Endothelial cell of umbilical vein (primary cell): ENCODE measurements around the gene ZDHHC22. TPM values are rescaled to one million over a fixed set of nuclear protein-coding genes. Genes with fewer than 3 reads are reported as not detected.

Experiments
- BruUV-seq: library from RNA; stranded (reverse); fragments of 400-500 nt; replicated peaks from 2 replicates; lab custom pipeline; 2021; lab: Mats Ljungman, UMichigan
- CTCF ChIA-PET: fragments of 300-600, 350-600 bp; sonication (Branson Sonifier 250); formaldehyde crosslinking; loops from one replicate; lab custom pipeline; 2021; ENCODE audit warnings: antibody characterized with exemption, inconsistent platforms; lab: Charles Lee
- POLR2A ChIA-PET: fragments of 300-600, 350-600 bp; sonication (Branson Sonifier 250); formaldehyde crosslinking; loops from one replicate; lab custom pipeline; 2021; ENCODE audit warnings: antibody characterized with exemption, inconsistent platforms; lab: Charles Lee
- DNase-seq: peaks from one replicate; pipeline ENCODE4 v3.0.0-alpha.2; 2011; ENCODE audit warnings: low read depth, low spot score
- FAIRE-seq: peaks from 2 replicates; lab custom pipeline; 2011; peaks lifted over from hg19 to GRCh38; lab: Jason Lieb, UNC
- H2AFZ ChIP-seq: 2 replicates; pipeline ENCODE4 v1.6.0; 2012; ENCODE audit warnings: low read depth, low read length, control low read depth, inconsistent platforms
- H3K27ac ChIP-seq: 2 replicates; pipeline ENCODE4 v1.5.1; 2011; ENCODE audit warnings: low read depth, mild to moderate bottlenecking, control low read depth, low read length, moderate library complexity; ENCODE audit not compliant: insufficient read depth
- H3K27me3 ChIP-seq, 2 experiments: 2 replicates each; pipeline versions ENCODE4 v1.6.0 to v1.6.1; 2011; ENCODE audit warnings: low read length in 2 of 2, mixed read lengths in 1 of 2; ENCODE audit not compliant: control insufficient read depth in 2 of 2, insufficient read depth in 2 of 2
- H3K36me3 ChIP-seq, 2 experiments: 2 replicates in 1 of 2; 3 replicates in 1 of 2; pipeline ENCODE4 v1.5.1; 2011; ENCODE audit warnings: low read length in 2 of 2, mild to moderate bottlenecking in 1 of 2, moderate library complexity in 1 of 2; ENCODE audit not compliant: control insufficient read depth in 2 of 2, insufficient read depth in 2 of 2; ENCODE audit errors: extremely low read depth in 1 of 2
- H3K4me1 ChIP-seq: 3 replicates; pipeline ENCODE4 v1.5.1; 2011; ENCODE audit warnings: mild to moderate bottlenecking, low read length; ENCODE audit not compliant: control insufficient read depth, insufficient read depth; ENCODE audit errors: extremely low read depth
- H3K4me2 ChIP-seq: 2 replicates; pipeline ENCODE4 v1.6.1; 2011; ENCODE audit warnings: low read length, control low read depth, mixed read lengths; ENCODE audit not compliant: insufficient read depth
- H3K4me3 ChIP-seq, 3 experiments: fragments of 200-600 bp in 1 of 3; sonication (generic), shearing (Covaris generic) in 1 of 3; replicated peaks in 1 of 3; 2 replicates each; pipeline ENCODE4 v1.5.1; 2011 to 2016; ENCODE audit warnings: control low read depth in 3 of 3, low read length in 3 of 3, mild to moderate bottlenecking in 2 of 3, inconsistent platforms in 1 of 3, low read depth in 1 of 3, moderate library complexity in 1 of 3; ENCODE audit not compliant: insufficient read depth in 1 of 3
- H3K79me2 ChIP-seq: 2 replicates; pipeline ENCODE4 v1.6.0; 2012; ENCODE audit warnings: low read length, inconsistent platforms; ENCODE audit not compliant: control insufficient read depth, insufficient read depth
- H3K9ac ChIP-seq: replicated peaks from 2 replicates; pipeline ENCODE3; 2011; ENCODE audit warnings: low read length, control low read depth; ENCODE audit not compliant: insufficient read depth; ENCODE audit errors: extremely low read depth
- H3K9me1 ChIP-seq: replicated peaks from 3 replicates; pipeline ENCODE4 v1.6.0; 2011; ENCODE audit warnings: mild to moderate bottlenecking, low read length; ENCODE audit not compliant: control insufficient read depth, insufficient read depth; ENCODE audit errors: extremely low read depth
- H3K9me3 ChIP-seq: replicated peaks from 2 replicates; pipeline ENCODE4 v1.5.1; 2012; ENCODE audit warnings: low read length, inconsistent platforms; ENCODE audit not compliant: control insufficient read depth, insufficient read depth
- H4K20me1 ChIP-seq: replicated peaks from 2 replicates; pipeline ENCODE3; 2011; ENCODE audit warnings: mild to moderate bottlenecking, low read length; ENCODE audit not compliant: control insufficient read depth, insufficient read depth; ENCODE audit errors: extremely low read depth
- EZH2 ChIP-seq: IDR thresholded peaks from 2 replicates; pipeline ENCODE4 v1.6.1; 2012; ENCODE audit warnings: borderline replicate concordance, low read depth, mild to moderate bottlenecking, moderate library complexity, low read length, inconsistent platforms; ENCODE audit not compliant: severe bottlenecking
- FOS ChIP-seq: IDR thresholded peaks from 2 replicates; pipeline ENCODE4 v1.6.1; 2011; ENCODE audit warnings: mild to moderate bottlenecking, low read length, moderate library complexity, borderline replicate concordance; ENCODE audit not compliant: insufficient read depth
- GATA2 ChIP-seq: IDR thresholded peaks from 2 replicates; pipeline ENCODE4 v1.7.0; 2011; ENCODE audit warnings: low read depth, mild to moderate bottlenecking, moderate library complexity, mixed read lengths, low read length; ENCODE audit not compliant: insufficient read length, insufficient read depth
- JUN ChIP-seq: IDR thresholded peaks from 2 replicates; pipeline ENCODE4 v1.6.1; 2011; ENCODE audit warnings: borderline replicate concordance, low read depth; ENCODE audit not compliant: insufficient read length, insufficient read depth
- MAX ChIP-seq: IDR thresholded peaks from 2 replicates; pipeline ENCODE4 v1.6.1; 2011; ENCODE audit not compliant: insufficient read depth, insufficient read length
- MYC ChIP-seq: IDR thresholded peaks from one replicate; pipeline ENCODE4 v1.6.1; 2011; ENCODE audit warnings: mild to moderate bottlenecking, low read depth, low read length
- POLR2A ChIP-seq: IDR thresholded peaks from 2 replicates; pipeline ENCODE4 v1.6.1; 2012; ENCODE audit warnings: low read depth, mild to moderate bottlenecking, control low read depth, low read length
- POLR2AphosphoS5 ChIP-seq: IDR thresholded peaks from 2 replicates; pipeline ENCODE4 v1.6.1; 2012; ENCODE audit warnings: low read depth, mild to moderate bottlenecking, control low read depth, low read length, moderate library complexity; ENCODE audit not compliant: insufficient read depth
- dilution Hi-C: fragments of 300-500 bp; cut with MboI; formaldehyde crosslinking; loops from one replicate; pipeline ENCODE4 v1.15.0; 2019; ENCODE audit warnings: low sequenced_read_pairs; ENCODE audit not compliant: extremely low pct_ligation_motif_present
- intact Hi-C: fragments of 100-400 bp; cut with micrococcal nuclease; formaldehyde crosslinking; loops from one replicate; pipeline ENCODE4 v1.10.0; 2022
- polyA plus RNA-seq, 4 experiments: library from polyadenylated mRNA; depleted of rRNA in 3 of 4; stranded (reverse) in 3 of 4; unstranded in 1 of 4; fragments of >200 nt; gene quantifications; 2 replicates each; pipeline versions ENCODE4 v1.2.1 to v1.2.3, GENCODE V29; 2011 to 2012; ENCODE audit warnings: missing spikeins in 1 of 4
- total RNA-seq: library from RNA; stranded (reverse); gene quantifications from 2 replicates; pipeline ENCODE4 v1.2.3, GENCODE V29; 2021
- TF ChIP-seq, protein P1 (sequence below), 2 donors: IDR thresholded peaks; 1 replicate in 1 of 2; 2 replicates in 1 of 2; pipeline ENCODE4 v1.5.1; 2011; ENCODE audit warnings: low read length in 2 of 2, mild to moderate bottlenecking in 2 of 2, moderate library complexity in 2 of 2, control low read depth in 1 of 2, inconsistent platforms in 1 of 2, low read depth in 1 of 2; ENCODE audit not compliant: insufficient read depth in 1 of 2; ENCODE audit errors: extremely low read depth in 1 of 2

Gene ZDHHC22
- total and polyA plus RNA-seq, 2 donors (not counting 3 experiments of a cell fraction or from before 2014, with no cell fraction given): 0.03 to 0.24 TPM

- H3K27me3 ChIP-seq: peaks cover 3 to 18% of the 10 kb centered on the region in 2 experiments
- no peak for FAIRE-seq
- H3K9me1 ChIP-seq: no peaks in the 10 kb centered on the region
- H3K36me3 ChIP-seq: no peaks in the 10 kb centered on the region
- BruUV-seq: no TSS peak
- H3K4me2 ChIP-seq: no peak overlapping the region
- no peak overlapping the region for H2AFZ ChIP-seq
- CTCF ChIA-PET: interaction anchor here (1.2 to 13.5 kb wide), 4 partner anchors 10 to 218 kb away, joined by 4 to 312 read pairs (median 11); no protein-coding TSS in a partner anchor
- H3K79me2 ChIP-seq: no peaks in the 10 kb centered on the region
- no peak overlapping the region for H3K9ac ChIP-seq
- TF ChIP-seq POLR2AphosphoS5 (no peak), MYC (no peak), EZH2 (no peak), FOS (no peak), MAX (no peak), POLR2A (no peak), GATA2 (no peak), JUN (no peak)
- TF ChIP-seq, protein P1, sequence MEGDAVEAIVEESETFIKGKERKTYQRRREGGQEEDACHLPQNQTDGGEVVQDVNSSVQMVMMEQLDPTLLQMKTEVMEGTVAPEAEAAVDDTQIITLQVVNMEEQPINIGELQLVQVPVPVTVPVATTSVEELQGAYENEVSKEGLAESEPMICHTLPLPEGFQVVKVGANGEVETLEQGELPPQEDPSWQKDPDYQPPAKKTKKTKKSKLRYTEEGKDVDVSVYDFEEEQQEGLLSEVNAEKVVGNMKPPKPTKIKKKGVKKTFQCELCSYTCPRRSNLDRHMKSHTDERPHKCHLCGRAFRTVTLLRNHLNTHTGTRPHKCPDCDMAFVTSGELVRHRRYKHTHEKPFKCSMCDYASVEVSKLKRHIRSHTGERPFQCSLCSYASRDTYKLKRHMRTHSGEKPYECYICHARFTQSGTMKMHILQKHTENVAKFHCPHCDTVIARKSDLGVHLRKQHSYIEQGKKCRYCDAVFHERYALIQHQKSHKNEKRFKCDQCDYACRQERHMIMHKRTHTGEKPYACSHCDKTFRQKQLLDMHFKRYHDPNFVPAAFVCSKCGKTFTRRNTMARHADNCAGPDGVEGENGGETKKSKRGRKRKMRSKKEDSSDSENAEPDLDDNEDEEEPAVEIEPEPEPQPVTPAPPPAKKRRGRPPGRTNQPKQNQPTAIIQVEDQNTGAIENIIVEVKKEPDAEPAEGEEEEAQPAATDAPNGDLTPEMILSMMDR (IDR thresholded peaks at IDR 0.05; ENCODE audit: extremely low read depth in 1 of 2, insufficient read depth in 1 of 2, low read depth in 1 of 2, low read length in 2 of 2): no peak
- dilution Hi-C loops (loop anchor here (25.0 kb wide), 1 partner anchor 204 kb away; no protein-coding TSS in a partner anchor), intact Hi-C loops (loop anchor here (10.0 kb wide), 1 partner anchor 377 kb away; no protein-coding TSS in a partner anchor)
- no peak overlapping the region for H3K27ac ChIP-seq
- H4K20me1 ChIP-seq: no peaks in the 10 kb centered on the region
- H3K9me3 ChIP-seq: no peaks in the 10 kb centered on the region
- POLR2A ChIA-PET: interaction anchor here (0.5 kb wide), 1 partner anchor 1368 kb away, joined by 3 read pairs; no protein-coding TSS in a partner anchor
- H3K4me3 ChIP-seq: no peak overlapping the region
- H3K4me1 ChIP-seq: no peaks in the 10 kb centered on the region
- DNase-seq: no peak
These were observed 50.1 kb downstream of the ZDHHC22 start for GRCh38 chr14:77091518-77091917.
